IMR-90 (cell line): ENCODE results near the gene KLF2.

Source experiments
- CTCF ChIP-seq: conservative IDR thresholded peaks from 2 replicates; pipeline ENCODE4 v1.5.1; 2012; ENCODE audit warnings: mild to moderate bottlenecking, low read depth, low read length, improper control_type of control experiment
- NFE2L2 ChIP-seq: fragments of 150-350 bp; IDR thresholded peaks from 2 replicates; pipeline ENCODE4 v1.6.1; 2016; ENCODE audit warnings: low read depth, mild to moderate bottlenecking, low read length

GRCh38 chr19:16309643-16310042, 15.0 kb upstream of the KLF2 start:
- TF ChIP-seq NFE2L2: no peak
- TF ChIP-seq CTCF: no peak
